Central memory CD8-positive, alpha-beta T cell (primary cell): Measurements from ENCODE around the gene SLC34A1.
A peak's percentile ranks its signal among the peaks of the same experiment; 100 is the strongest.
"Not testable (repeated sequence)": the region's sequence is repeated elsewhere in the genome, so short reads cannot be mapped to it uniquely, and the experiment has no call there.

Experiments
- ATAC-seq: fragments of 150-1000 bp; cut with Tn5 transposase; replicated peaks from 2 replicates; pipeline ENCODE4 v1.10.0; 2022; ENCODE audit warnings: mild to moderate bottlenecking, moderate FRiP score, moderate number of reproducible peaks; ENCODE audit not compliant: poor library complexity, severe bottlenecking; ENCODE audit errors: extremely low read depth
- DNase-seq, 2 donors: peaks; one replicate each; pipeline ENCODE4 v3.0.0; 2021; ENCODE audit warnings: low spot score in 2 of 2
- H3K27ac Mint-ChIP-seq: one replicate; pipeline ENCODE4 v1.8.0; 2022; ENCODE audit warnings: low read depth, mild to moderate bottlenecking, moderate library complexity, mixed read lengths
- H3K27me3 Mint-ChIP-seq: one replicate; pipeline ENCODE4 v1.8.0; 2022; ENCODE audit warnings: mixed read lengths
- H3K36me3 Mint-ChIP-seq: one replicate; pipeline ENCODE4 v1.8.0; 2022; ENCODE audit warnings: mild to moderate bottlenecking, moderate library complexity, mixed read lengths; ENCODE audit not compliant: insufficient read depth
- H3K4me1 Mint-ChIP-seq: one replicate; pipeline ENCODE4 v1.8.0; 2022; ENCODE audit warnings: mixed read lengths
- H3K4me3 Mint-ChIP-seq: one replicate; pipeline ENCODE4 v1.8.0; 2022; ENCODE audit warnings: mild to moderate bottlenecking, moderate library complexity, mixed read lengths
- H3K9me3 Mint-ChIP-seq: one replicate; pipeline ENCODE4 v1.8.0; 2022; ENCODE audit warnings: mixed read lengths

SLC34A1 gene

GRCh38 chr5:177384134-177384533 is at the start of gene SLC34A1:
Gene SLC34A1 (plus strand): TSS chr5:177384434. CDS start chr5:177385742, 1,308 bp downstream.
- ATAC-seq (no peak), DNase-seq (no peak)
- H3K4me3 Mint-ChIP-seq = peak within 1 kb of the TSS; percentile 4
- H3K36me3 Mint-ChIP-seq = no peaks in the 10 kb centered on the region
- no peaks in the 10 kb centered on the region for H3K27me3 Mint-ChIP-seq
- peaks cover 41% of the 10 kb centered on the region for H3K4me1 Mint-ChIP-seq
- H3K27ac Mint-ChIP-seq = no peak within 1 kb of the TSS
- no peaks in the 10 kb centered on the region for H3K9me3 Mint-ChIP-seq

GRCh38 chr5:177334781-177335700 is 49.2 kb upstream of the SLC34A1 start:
- no peaks in the 10 kb centered on the region for H3K9me3 Mint-ChIP-seq
- DNase-seq = no peak
- H3K4me1 Mint-ChIP-seq = peaks cover 42% of the 10 kb centered on the region
- ATAC-seq = no peak
- H3K27ac Mint-ChIP-seq = no peak overlapping the region
- peaks cover 37% of the 10 kb centered on the region for H3K36me3 Mint-ChIP-seq
- no peak overlapping the region for H3K4me3 Mint-ChIP-seq
- no peaks in the 10 kb centered on the region for H3K27me3 Mint-ChIP-seq

- DNase-seq (no peak), ATAC-seq (no peak)
- Mint-ChIP-seq H3K9me3 (no peaks in the 10 kb centered on the region), H3K4me1 (peaks cover 39% of the 10 kb centered on the region), H3K4me3 (no peak overlapping the region), H3K36me3 (peaks cover 36% of the 10 kb centered on the region), H3K27ac (no peak overlapping the region), H3K27me3 (no peaks in the 10 kb centered on the region)
These were observed 48.6 kb upstream of the SLC34A1 start for GRCh38 chr5:177335701-177336065.

- H3K4me1 Mint-ChIP-seq = peaks cover 34% of the 10 kb centered on the region
These were observed 48.1 kb upstream of the SLC34A1 start for GRCh38 chr5:177336112-177336511.

GRCh38 chr5:177336603-177337494 is 47.4 kb upstream of the SLC34A1 start:
- Mint-ChIP-seq H3K36me3 (peaks cover 37% of the 10 kb centered on the region), H3K27ac (peak overlapping the region; percentile 65)

More at GRCh38 chr5:177336112-177336511, 48.1 kb upstream of the SLC34A1 start:
- no peak for DNase-seq
- peak overlapping the region; percentile 6 for H3K4me3 Mint-ChIP-seq
- ATAC-seq = no peak
- H3K27me3 Mint-ChIP-seq = no peaks in the 10 kb centered on the region
- H3K9me3 Mint-ChIP-seq = no peaks in the 10 kb centered on the region
- H3K36me3 Mint-ChIP-seq = peaks cover 36% of the 10 kb centered on the region
- H3K27ac Mint-ChIP-seq = peak overlapping the region; percentile 65

GRCh38 chr5:177338251-177339106 is 45.8 kb upstream of the SLC34A1 start:
- no peak for DNase-seq
- H3K4me3 Mint-ChIP-seq = peak overlapping the region; percentile 18
- peaks cover 39% of the 10 kb centered on the region for H3K36me3 Mint-ChIP-seq
- H3K27ac Mint-ChIP-seq = peak overlapping the region; percentile 69
- H3K9me3 Mint-ChIP-seq = no peaks in the 10 kb centered on the region
- no peaks in the 10 kb centered on the region for H3K27me3 Mint-ChIP-seq
- peaks cover 41% of the 10 kb centered on the region for H3K4me1 Mint-ChIP-seq
- ATAC-seq = no peak

More at GRCh38 chr5:177336603-177337494, 47.4 kb upstream of the SLC34A1 start:
- Mint-ChIP-seq H3K27me3 (no peaks in the 10 kb centered on the region), H3K4me3 (peak overlapping the region; percentile 6), H3K4me1 (peaks cover 37% of the 10 kb centered on the region), H3K9me3 (no peaks in the 10 kb centered on the region)
- ATAC-seq (no peak), DNase-seq (no peak)

- no peaks in the 10 kb centered on the region for H3K27me3 Mint-ChIP-seq
- peaks cover 39% of the 10 kb centered on the region for H3K36me3 Mint-ChIP-seq
- H3K9me3 Mint-ChIP-seq = no peaks in the 10 kb centered on the region
- H3K4me3 Mint-ChIP-seq = peak overlapping the region; percentile 18
- peak overlapping the region; percentile 69 for H3K27ac Mint-ChIP-seq
- H3K4me1 Mint-ChIP-seq = peaks cover 40% of the 10 kb centered on the region
- DNase-seq = no peak
- ATAC-seq = peak; percentile 46
These were observed 45.1 kb upstream of the SLC34A1 start for GRCh38 chr5:177339107-177339638.

- not testable (repeated sequence) for H3K27me3 Mint-ChIP-seq, ATAC-seq, H3K4me3 Mint-ChIP-seq, H3K27ac Mint-ChIP-seq, DNase-seq, H3K9me3 Mint-ChIP-seq
- Mint-ChIP-seq H3K4me1 (peaks cover 40% of the 10 kb centered on the region), H3K36me3 (peaks cover 28% of the 10 kb centered on the region)
These were observed 41.2 kb upstream of the SLC34A1 start for GRCh38 chr5:177343000-177343399.

- Mint-ChIP-seq H3K27ac (no peak overlapping the region), H3K9me3 (no peaks in the 10 kb centered on the region), H3K27me3 (no peaks in the 10 kb centered on the region), H3K36me3 (peaks cover 32% of the 10 kb centered on the region), H3K4me1 (peaks cover 38% of the 10 kb centered on the region), H3K4me3 (no peak overlapping the region)
- ATAC-seq (no peak), DNase-seq (no peak)
These were observed 40.5 kb upstream of the SLC34A1 start for GRCh38 chr5:177343777-177344176.

- ATAC-seq = no peak
- Mint-ChIP-seq H3K27me3 (no peaks in the 10 kb centered on the region), H3K27ac (no peak overlapping the region), H3K4me3 (no peak overlapping the region), H3K4me1 (peaks cover 38% of the 10 kb centered on the region), H3K9me3 (no peaks in the 10 kb centered on the region), H3K36me3 (peaks cover 34% of the 10 kb centered on the region)
- DNase-seq = no peak
These were observed 39.3 kb upstream of the SLC34A1 start for GRCh38 chr5:177344891-177345290.

- ATAC-seq (no peak), DNase-seq (no peak)
- Mint-ChIP-seq H3K36me3 (peaks cover 33% of the 10 kb centered on the region), H3K27ac (no peak overlapping the region), H3K9me3 (no peaks in the 10 kb centered on the region), H3K4me1 (peaks cover 35% of the 10 kb centered on the region), H3K27me3 (no peaks in the 10 kb centered on the region), H3K4me3 (no peak overlapping the region)
These were observed 37.4 kb upstream of the SLC34A1 start for GRCh38 chr5:177346820-177347219.

GRCh38 chr5:177347699-177348098 is 36.5 kb upstream of the SLC34A1 start:
- DNase-seq (no peak), ATAC-seq (no peak)
- peaks cover 31% of the 10 kb centered on the region for H3K36me3 Mint-ChIP-seq
- no peak overlapping the region for H3K4me3 Mint-ChIP-seq
- H3K27ac Mint-ChIP-seq = no peak overlapping the region
- H3K9me3 Mint-ChIP-seq = no peaks in the 10 kb centered on the region
- peaks cover 35% of the 10 kb centered on the region for H3K4me1 Mint-ChIP-seq
- H3K27me3 Mint-ChIP-seq = no peaks in the 10 kb centered on the region
